Measurements from ENCODE around the gene PNMA5. TPM values are rescaled to one million over a fixed set of nuclear protein-coding genes. Genes with fewer than 3 reads are reported as not detected.

Gene PNMA5
- polyA plus RNA-seq, 4 donors: 0.07 to 0.56 TPM; not detected in 2

- H3K27me3 ChIP-seq (ENCODE audit: control insufficient read depth in 3 of 3, insufficient read depth in 3 of 3, low read length in 3 of 3): peaks cover 0 to 3% (median 0%) of the 10 kb centered on the region in 3 donors
- 86 to 97% (median 96%) methylated on average over 6 of the region's 6 CpGs for WGBS, 3 donors
- H3K4me3 ChIP-seq (ENCODE audit: low read depth in 1 of 3, low read length in 3 of 3): no peak overlapping the region
- no peak for FAIRE-seq
- DNase-seq: no peak
- H3K4me1 ChIP-seq (ENCODE audit: control insufficient read depth in 3 of 3, insufficient read depth in 2 of 3, low read depth in 1 of 3, low read length in 2 of 3): no peaks in the 10 kb centered on the region
- no peak overlapping the region for H3K27ac ChIP-seq (ENCODE audit: low read depth in 1 of 3, low read length in 2 of 3)
- H3K9me3 ChIP-seq (ENCODE audit: control insufficient read depth in 2 of 2, insufficient read depth in 1 of 2, low read depth in 1 of 2, low read length in 1 of 2): no peaks in the 10 kb centered on the region
- H3K36me3 ChIP-seq (ENCODE audit: control insufficient read depth in 3 of 3, insufficient read depth in 2 of 3, low read depth in 1 of 3, low read length in 3 of 3): peaks cover 0 to 7% (median 0%) of the 10 kb centered on the region in 3 donors
Measured at GRCh38 chrX:152950786-152951185, 43.1 kb downstream of the PNMA5 start.

DNA sequence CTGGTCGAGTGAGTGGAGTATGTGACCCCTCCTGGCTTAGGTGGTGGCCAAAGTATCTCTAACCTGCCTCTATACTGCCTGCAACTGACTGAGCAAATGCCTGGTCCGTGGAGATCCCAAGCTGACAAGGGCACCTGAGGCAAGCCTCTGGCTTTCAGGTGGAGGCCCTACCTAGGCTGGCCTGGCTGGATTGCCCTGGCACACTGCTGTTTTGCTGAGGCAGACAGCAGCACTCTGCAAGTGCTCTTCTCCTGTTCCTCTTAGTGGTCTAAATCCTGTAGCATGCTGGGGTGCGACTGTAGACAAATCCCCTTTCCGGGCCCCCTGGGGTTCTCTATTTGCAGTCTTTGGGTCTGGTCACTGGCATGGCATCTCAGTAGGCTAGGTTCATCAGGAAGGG is 44.8 kb downstream of the PNMA5 start:
- WGBS, 3 donors: 63 to 70% (median 69%) methylated on average over 4 of the region's 4 CpGs
- DNase-seq (no peak), FAIRE-seq (no peak)
- no peaks in the 10 kb centered on the region for H3K9me3 ChIP-seq (ENCODE audit: control insufficient read depth in 2 of 2, insufficient read depth in 1 of 2, low read depth in 1 of 2, low read length in 1 of 2)
- peaks cover 0 to 7% (median 0%) of the 10 kb centered on the region in 3 donors for H3K36me3 ChIP-seq (ENCODE audit: control insufficient read depth in 3 of 3, insufficient read depth in 2 of 3, low read depth in 1 of 3, low read length in 3 of 3)
- peaks cover 0 to 3% (median 0%) of the 10 kb centered on the region in 3 donors for H3K27me3 ChIP-seq (ENCODE audit: control insufficient read depth in 3 of 3, insufficient read depth in 3 of 3, low read length in 3 of 3)
- no peaks in the 10 kb centered on the region for H3K4me1 ChIP-seq (ENCODE audit: control insufficient read depth in 3 of 3, insufficient read depth in 2 of 3, low read depth in 1 of 3, low read length in 2 of 3)
- H3K27ac ChIP-seq (ENCODE audit: low read depth in 1 of 3, low read length in 2 of 3): no peak overlapping the region
- H3K4me3 ChIP-seq (ENCODE audit: low read depth in 1 of 3, low read length in 3 of 3): no peak overlapping the region

DNA sequence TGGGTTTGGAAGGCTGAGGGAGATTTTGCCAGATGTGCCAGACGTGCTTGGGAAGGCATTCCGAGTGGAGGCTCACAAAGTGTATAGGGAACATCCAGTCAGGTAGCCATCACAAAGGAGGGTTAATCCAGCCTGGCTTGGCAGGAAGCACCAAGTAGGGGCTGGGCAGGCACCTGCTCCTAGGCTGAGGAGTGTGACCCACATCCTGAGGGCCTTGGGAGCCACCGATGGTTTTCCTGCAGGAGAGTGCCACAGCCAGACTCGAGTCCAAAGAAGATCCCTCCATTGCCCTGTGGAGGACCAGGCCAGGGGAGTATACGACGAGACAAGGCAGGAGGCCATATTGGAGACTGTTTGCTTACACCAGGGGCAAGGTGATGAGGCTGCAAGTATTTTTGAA is 47.2 kb downstream of the PNMA5 start:
- DNase-seq (no peak), FAIRE-seq (no peak)
- no peak overlapping the region for H3K27ac ChIP-seq (ENCODE audit: low read depth in 1 of 3, low read length in 2 of 3)
- H3K4me3 ChIP-seq (ENCODE audit: low read depth in 1 of 3, low read length in 3 of 3): no peak overlapping the region
- no peaks in the 10 kb centered on the region for H3K9me3 ChIP-seq (ENCODE audit: control insufficient read depth in 2 of 2, insufficient read depth in 1 of 2, low read depth in 1 of 2, low read length in 1 of 2)
- peaks cover 0 to 7% (median 0%) of the 10 kb centered on the region in 3 donors for H3K36me3 ChIP-seq (ENCODE audit: control insufficient read depth in 3 of 3, insufficient read depth in 2 of 3, low read depth in 1 of 3, low read length in 3 of 3)
- no peaks in the 10 kb centered on the region for H3K4me1 ChIP-seq (ENCODE audit: control insufficient read depth in 3 of 3, insufficient read depth in 2 of 3, low read depth in 1 of 3, low read length in 2 of 3)
- WGBS, 3 donors: 78 to 98% (median 95%) methylated on average over 6 of the region's 6 CpGs
- H3K27me3 ChIP-seq (ENCODE audit: control insufficient read depth in 3 of 3, insufficient read depth in 3 of 3, low read length in 3 of 3): no peaks in the 10 kb centered on the region

DNA sequence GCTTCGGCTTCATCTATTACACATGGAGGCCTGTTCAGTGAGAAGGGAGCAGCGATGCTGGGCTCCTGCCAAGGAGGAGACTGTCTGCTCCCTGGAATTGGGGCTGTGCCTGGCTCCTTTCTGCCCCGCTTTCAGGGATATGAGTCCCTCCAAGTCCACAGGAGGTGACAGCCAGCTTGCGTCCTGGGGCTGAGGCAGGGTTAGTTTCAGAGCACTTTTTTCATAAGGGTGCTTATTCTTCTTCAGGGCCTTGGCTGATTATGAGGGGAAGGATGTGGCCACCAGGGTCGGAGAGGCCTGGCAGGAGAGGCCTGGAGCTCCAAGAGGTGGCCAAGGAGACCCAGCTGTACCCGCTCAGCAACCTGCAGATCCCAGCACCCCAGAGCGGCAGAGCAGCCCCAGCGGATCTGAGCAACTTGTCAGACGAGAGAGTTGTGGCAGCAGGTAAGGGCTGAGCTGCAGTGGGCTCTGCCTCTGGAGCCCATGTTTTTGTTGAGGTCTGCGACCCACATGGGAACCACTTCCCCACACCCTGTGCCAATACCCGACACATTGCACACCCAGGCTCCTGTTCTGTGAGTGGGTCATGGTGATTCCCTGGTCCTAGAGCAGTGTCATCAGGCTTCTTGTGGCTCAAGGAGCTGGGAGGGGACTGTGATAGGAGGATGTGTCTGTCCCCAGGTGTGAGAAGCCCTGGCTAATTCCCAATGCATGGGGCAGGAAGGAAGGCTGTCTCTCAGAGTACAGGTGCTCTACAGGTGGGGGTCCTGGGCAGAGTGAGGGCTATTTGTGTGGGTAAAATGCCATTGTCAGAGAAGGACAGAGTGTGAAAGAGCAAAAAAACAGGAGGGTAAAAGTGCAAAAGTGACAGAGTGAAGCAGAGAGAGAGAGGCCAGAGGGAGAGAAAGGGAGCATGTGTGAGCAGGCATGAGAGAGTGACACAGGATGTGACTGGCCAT is 48.6 kb downstream of the PNMA5 start:
- no peak for DNase-seq
- Histone ChIP-seq H3K27ac (ENCODE audit: low read depth in 1 of 3, low read length in 2 of 3) (no peak overlapping the region), H3K27me3 (ENCODE audit: control insufficient read depth in 3 of 3, insufficient read depth in 3 of 3, low read length in 3 of 3) (no peaks in the 10 kb centered on the region), H3K36me3 (ENCODE audit: control insufficient read depth in 3 of 3, insufficient read depth in 2 of 3, low read depth in 1 of 3, low read length in 3 of 3) (peaks cover 0 to 7% (median 0%) of the 10 kb centered on the region in 3 donors), H3K4me1 (ENCODE audit: control insufficient read depth in 3 of 3, insufficient read depth in 2 of 3, low read depth in 1 of 3, low read length in 2 of 3) (no peaks in the 10 kb centered on the region), H3K9me3 (ENCODE audit: control insufficient read depth in 2 of 2, insufficient read depth in 1 of 2, low read depth in 1 of 2, low read length in 1 of 2) (no peaks in the 10 kb centered on the region), H3K4me3 (ENCODE audit: low read depth in 1 of 3, low read length in 3 of 3) (no peak overlapping the region)
- FAIRE-seq: no peak
- WGBS, 3 donors: 81 to 96% (median 92%) methylated on average over 10 to 11 of the region's 11 CpGs

DNA sequence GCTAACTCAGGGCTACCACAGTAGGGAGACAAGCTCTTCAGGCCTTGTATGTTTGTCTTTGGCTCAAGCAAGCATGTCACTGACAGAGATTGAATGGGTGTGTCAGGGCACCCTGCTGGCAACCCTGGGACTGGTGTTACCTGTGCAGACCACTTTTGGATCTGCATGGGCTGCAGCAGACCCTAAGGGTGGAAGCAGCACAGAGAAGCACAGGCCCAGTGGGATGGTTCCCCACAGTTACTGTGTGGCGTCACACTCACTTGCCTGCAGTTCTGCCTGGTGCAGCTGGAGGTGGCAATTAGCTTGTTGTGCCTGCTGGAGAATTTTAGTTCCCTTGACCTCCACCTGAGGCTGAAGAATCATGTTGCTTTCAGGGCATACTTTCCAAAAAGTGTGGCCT is 50.1 kb downstream of the PNMA5 start:
- no peak overlapping the region for H3K27ac ChIP-seq (ENCODE audit: low read depth in 1 of 3, low read length in 2 of 3)
- no peak for DNase-seq
- WGBS, 3 donors: 82 to 100% (median 94%) methylated on average over 1 of the region's 1 CpG
- no peak for FAIRE-seq
- H3K4me3 ChIP-seq (ENCODE audit: low read depth in 1 of 3, low read length in 3 of 3): no peak overlapping the region
- H3K27me3 ChIP-seq (ENCODE audit: control insufficient read depth in 3 of 3, insufficient read depth in 3 of 3, low read length in 3 of 3): no peaks in the 10 kb centered on the region
- no peaks in the 10 kb centered on the region for H3K9me3 ChIP-seq (ENCODE audit: control insufficient read depth in 2 of 2, insufficient read depth in 1 of 2, low read depth in 1 of 2, low read length in 1 of 2)
- peaks cover 0 to 7% (median 0%) of the 10 kb centered on the region in 3 donors for H3K36me3 ChIP-seq (ENCODE audit: control insufficient read depth in 3 of 3, insufficient read depth in 2 of 3, low read depth in 1 of 3, low read length in 3 of 3)
- no peaks in the 10 kb centered on the region for H3K4me1 ChIP-seq (ENCODE audit: control insufficient read depth in 3 of 3, insufficient read depth in 2 of 3, low read depth in 1 of 3, low read length in 2 of 3)

- Histone ChIP-seq H3K36me3 (ENCODE audit: control insufficient read depth in 3 of 3, insufficient read depth in 2 of 3, low read depth in 1 of 3, low read length in 3 of 3) (peaks cover 0 to 7% (median 0%) of the 10 kb centered on the region in 3 donors), H3K27me3 (ENCODE audit: control insufficient read depth in 3 of 3, insufficient read depth in 3 of 3, low read length in 3 of 3) (no peaks in the 10 kb centered on the region), H3K27ac (ENCODE audit: low read depth in 1 of 3, low read length in 2 of 3) (peak overlapping the region; percentile 56 to 76 (median 63)), H3K9me3 (ENCODE audit: control insufficient read depth in 2 of 2, insufficient read depth in 1 of 2, low read depth in 1 of 2, low read length in 1 of 2) (no peaks in the 10 kb centered on the region), H3K4me1 (ENCODE audit: control insufficient read depth in 3 of 3, insufficient read depth in 2 of 3, low read depth in 1 of 3, low read length in 2 of 3) (no peaks in the 10 kb centered on the region), H3K4me3 (ENCODE audit: low read depth in 1 of 3, low read length in 3 of 3) (peak overlapping the region in 2 of 3 donors; percentile 45 to 61)
- no peak for DNase-seq
- FAIRE-seq: no peak
- WGBS, 3 donors: 54 to 60% (median 56%) methylated on average over 9 to 11 of the region's 11 CpGs
Measured at GRCh38 chrX:152942077-152942442, 51.9 kb downstream of the PNMA5 start.

GRCh38 chrX:152941328-152942076 is 52.4 kb downstream of the PNMA5 start:
- WGBS, 3 donors: 0 to 33% (median 14%) methylated on average over 27 to 70 of the region's 70 CpGs
- Histone ChIP-seq H3K4me3 (ENCODE audit: low read depth in 1 of 3, low read length in 3 of 3) (peak overlapping the region in 2 of 3 donors; percentile 45 to 67), H3K27ac (ENCODE audit: low read depth in 1 of 3, low read length in 2 of 3) (peak overlapping the region; percentile 56 to 76 (median 63)), H3K4me1 (ENCODE audit: control insufficient read depth in 3 of 3, insufficient read depth in 2 of 3, low read depth in 1 of 3, low read length in 2 of 3) (no peaks in the 10 kb centered on the region), H3K36me3 (ENCODE audit: control insufficient read depth in 3 of 3, insufficient read depth in 2 of 3, low read depth in 1 of 3, low read length in 3 of 3) (peaks cover 0 to 4% (median 0%) of the 10 kb centered on the region in 3 donors), H3K9me3 (ENCODE audit: control insufficient read depth in 2 of 2, insufficient read depth in 1 of 2, low read depth in 1 of 2, low read length in 1 of 2) (no peaks in the 10 kb centered on the region), H3K27me3 (ENCODE audit: control insufficient read depth in 3 of 3, insufficient read depth in 3 of 3, low read length in 3 of 3) (no peaks in the 10 kb centered on the region)
- no peak for FAIRE-seq
- DNase-seq: peak; percentile 89 to 93
